ENCODE results near the gene HOXA1. TPM values are rescaled to one million over a fixed set of nuclear protein-coding genes. Genes with fewer than 3 reads are reported as not detected.

Gene HOXA1
- total and polyA plus RNA-seq, 2 of the 4 experiments (the other 2 are of a cell fraction): 0.54 to 1.8 TPM

DNA sequence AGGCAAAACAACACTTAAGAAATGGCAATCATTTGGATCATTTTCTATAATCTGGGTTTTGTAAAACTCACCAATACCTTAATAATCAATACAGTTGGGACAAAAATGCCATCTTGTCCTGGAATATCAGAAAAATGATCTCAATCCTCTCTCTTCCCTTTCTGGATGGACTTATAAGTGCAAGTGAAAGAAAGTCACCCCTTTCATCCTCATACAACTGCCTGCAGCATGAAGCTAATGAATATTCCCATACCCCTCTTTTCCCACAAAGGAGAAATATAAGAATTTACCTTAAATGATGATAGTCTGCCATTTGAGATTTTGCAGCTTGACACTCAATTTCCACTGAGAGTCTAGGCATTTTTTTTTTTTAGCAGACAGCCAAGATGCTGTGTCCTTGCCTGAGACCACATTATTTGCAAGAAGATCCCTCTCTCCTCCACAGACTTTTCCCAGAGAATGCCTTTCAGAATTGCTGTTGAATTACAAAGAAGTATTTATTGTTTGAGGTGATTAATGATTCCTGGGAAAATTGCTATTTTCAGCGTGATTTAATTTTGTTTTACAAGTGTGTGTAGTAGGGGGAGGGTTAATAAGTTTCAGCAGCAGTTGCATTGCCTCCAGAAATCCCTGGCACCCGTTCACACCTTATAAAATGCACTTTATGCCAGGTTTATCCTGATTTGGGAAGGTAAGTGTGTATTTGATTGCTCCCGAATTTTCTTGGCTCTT is 31.0 kb upstream of the HOXA1 start:
- intact Hi-C loops (cut with micrococcal nuclease): no loop called here

More for the DNA sequence above, 31.0 kb upstream of the HOXA1 start:
- Histone ChIP-seq H3K9me3 (ENCODE audit: control insufficient read depth, insufficient read depth, low read length) (no peaks in the 10 kb centered on the region), H3K4me3 (ENCODE audit: insufficient read depth, low read depth, low read length) (no peak overlapping the region), H3K9me1 (ENCODE audit: insufficient read depth, low read length) (peaks cover 7% of the 10 kb centered on the region), H4K91ac (ENCODE audit: insufficient read depth, low read depth, low read length) (no peak overlapping the region), H2BK120ac (ENCODE audit: low read depth, low read length) (no peak overlapping the region), H3K4ac (ENCODE audit: low read depth, low read length) (no peak overlapping the region), H3K23ac (ENCODE audit: low read depth, low read length) (0 out of 2 replicates have a peak overlapping the region, but pooled peaks have one; percentile 7), H2AK9ac (replicated peaks; ENCODE audit: low read depth, low read length, poor library complexity) (no peak overlapping the region), H3K36me3 (ENCODE audit: control insufficient read depth, insufficient read depth, low read length) (peaks cover 3% of the 10 kb centered on the region; the same call in 1 of the 2 replicates), H2BK20ac (ENCODE audit: low read depth, low read length) (no peak overlapping the region), H3K4me1 (ENCODE audit: control insufficient read depth, insufficient read depth, low read length) (peaks cover 28% of the 10 kb centered on the region), H2AFZ (replicated peaks; ENCODE audit: low read length, poor library complexity) (no peak overlapping the region), H2AK5ac (ENCODE audit: low read depth, low read length) (no peak overlapping the region), H4K20me1 (ENCODE audit: insufficient read depth, low read length) (no peaks in the 10 kb centered on the region), H4K5ac (ENCODE audit: low read depth, low read length) (no peak overlapping the region), H3K27me3 (ENCODE audit: control insufficient read depth, insufficient read depth, low read length) (no peaks in the 10 kb centered on the region), H3K14ac (replicated peaks; ENCODE audit: low read depth, low read length) (no peak overlapping the region), H3K56ac (ENCODE audit: extremely low read depth, insufficient read depth, low read length) (no peak overlapping the region), H2BK5ac (ENCODE audit: low read depth, low read length, poor library complexity, severe bottlenecking) (no peak overlapping the region), H3K9ac (ENCODE audit: low read depth, low read length) (no peak overlapping the region), H4K8ac (ENCODE audit: low read depth in 2 of 2, low read length in 2 of 2) (no peak overlapping the region), H3K4me2 (ENCODE audit: low read depth, low read length) (no peak overlapping the region), H3K18ac (ENCODE audit: low read depth, low read length) (no peak overlapping the region), H3K79me1 (ENCODE audit: low read depth in 1 of 2, low read length in 2 of 2) (peaks cover 20 to 50% of the 10 kb centered on the region in 2 experiments), H3K27ac (ENCODE audit: insufficient read depth, low read length) (no peak overlapping the region), H2BK15ac (ENCODE audit: low read depth, low read length) (no peak overlapping the region)
- ChIA-PET CTCF (interaction anchor here (1.1 kb wide), 1 partner anchor 25 kb away, joined by 4 read pairs; no protein-coding TSS in a partner anchor), POLR2A (ENCODE audit: unreplicated experiment) (interaction anchor here (0.7 kb wide), 1 partner anchor 21 kb away, joined by 4 read pairs; no protein-coding TSS in a partner anchor)
- WGBS, 2 experiments (ENCODE audit: extremely low coverage in 2 of 2, insufficient read length in 1 of 2): no CpG with 5 or more reads among the region's 3 CpGs
- in situ Hi-C loops (cut with MboI; ENCODE audit: low sequenced_read_pairs): no loop called here
- TF ChIP-seq MAFK (IDR thresholded peaks at IDR 0.05; ENCODE audit: low read depth, low read length): no peak
- TF ChIP-seq, protein P1, sequence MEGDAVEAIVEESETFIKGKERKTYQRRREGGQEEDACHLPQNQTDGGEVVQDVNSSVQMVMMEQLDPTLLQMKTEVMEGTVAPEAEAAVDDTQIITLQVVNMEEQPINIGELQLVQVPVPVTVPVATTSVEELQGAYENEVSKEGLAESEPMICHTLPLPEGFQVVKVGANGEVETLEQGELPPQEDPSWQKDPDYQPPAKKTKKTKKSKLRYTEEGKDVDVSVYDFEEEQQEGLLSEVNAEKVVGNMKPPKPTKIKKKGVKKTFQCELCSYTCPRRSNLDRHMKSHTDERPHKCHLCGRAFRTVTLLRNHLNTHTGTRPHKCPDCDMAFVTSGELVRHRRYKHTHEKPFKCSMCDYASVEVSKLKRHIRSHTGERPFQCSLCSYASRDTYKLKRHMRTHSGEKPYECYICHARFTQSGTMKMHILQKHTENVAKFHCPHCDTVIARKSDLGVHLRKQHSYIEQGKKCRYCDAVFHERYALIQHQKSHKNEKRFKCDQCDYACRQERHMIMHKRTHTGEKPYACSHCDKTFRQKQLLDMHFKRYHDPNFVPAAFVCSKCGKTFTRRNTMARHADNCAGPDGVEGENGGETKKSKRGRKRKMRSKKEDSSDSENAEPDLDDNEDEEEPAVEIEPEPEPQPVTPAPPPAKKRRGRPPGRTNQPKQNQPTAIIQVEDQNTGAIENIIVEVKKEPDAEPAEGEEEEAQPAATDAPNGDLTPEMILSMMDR (conservative IDR thresholded peaks at IDR 0.05; ENCODE audit: low read depth, low read length): no peak
- no peak for DNase-seq
- ATAC-seq (ENCODE audit: low read depth): no peak
- dilution Hi-C loops (cut with HindIII; ENCODE audit: low sequenced_read_pairs, unreplicated experiment): no loop called here
- no TSS peak for BruUV-seq (replicated peaks)

Measured in IMR-90 (cell line).